ENCODE results near the gene PPT1.

- no peak for TF ChIP-seq CTCF (IDR thresholded peaks at IDR 0.05; ENCODE audit: poor library complexity)
- TF ChIP-seq EZH2 (IDR thresholded peaks at IDR 0.05; ENCODE audit: borderline replicate concordance): no peak
- no peak for TF ChIP-seq EZH2phosphoT487 (IDR thresholded peaks at IDR 0.05; ENCODE audit: low read depth, severe bottlenecking, unreplicated experiment)
Observed at GRCh38 chr1:40107290-40107959, 10.4 kb upstream of the PPT1 start.
